Tibial nerve (tissue), 4 donors: ENCODE results near the gene KIF1B.

Experiments
- CTCF ChIP-seq, 5 experiments: fragments of 200-600 bp in 3 of 5; fragments of 450-650 bp in 2 of 5; sonication (generic) in 3 of 5; IDR thresholded peaks; one replicate each; pipeline ENCODE4 v1.5.1; 2016 to 2019; ENCODE audit warnings: antibody characterized with exemption in 5 of 5, mild to moderate bottlenecking in 3 of 5, moderate library complexity in 2 of 5
- EP300 ChIP-seq, 2 donors: sonication (generic); formaldehyde crosslinking; IDR thresholded peaks; one replicate each; pipeline ENCODE4 v1.6.1; 2017; ENCODE audit warnings: antibody characterized with exemption in 2 of 2, mild to moderate bottlenecking in 1 of 2
- POLR2A ChIP-seq, 2 donors: fragments of 450-650 bp; IDR thresholded peaks; one replicate each; pipeline ENCODE4 v1.6.1; 2017; ENCODE audit warnings: antibody characterized with exemption in 2 of 2, mild to moderate bottlenecking in 2 of 2, moderate library complexity in 2 of 2

- TF ChIP-seq CTCF (IDR thresholded peaks at IDR 0.05): no peak
- no peak for TF ChIP-seq POLR2A (IDR thresholded peaks at IDR 0.05)
- TF ChIP-seq EP300 (IDR thresholded peaks at IDR 0.05): peak in 1 of 2 donors; percentile 28
Measured at GRCh38 chr1:10415211-10415930, 205.0 kb downstream of the KIF1B start.
